NCI-H1092 (cell line): ENCODE results near the gene ACBD3.
"Not testable (repeated sequence)": the region's sequence is repeated elsewhere in the genome, so short reads cannot be mapped to it uniquely, and the experiment has no call there.

ENCODE experiments used
- DNase-seq: peaks from one replicate; lab custom pipeline; 2025; lab: John Stamatoyannopoulos, UW

ACBD3 gene

GRCh38 chr1:226186124-226187018, at the start of gene ACBD3:
Gene ACBD3, minus strand, starts transcription at chr1:226186741. Its CDS starts 66 bp downstream, at chr1:226186675.
- DNase-seq = peak; percentile 90

GRCh38 chr1:226233806-226234205, 47.3 kb upstream of the ACBD3 start:
- DNase-seq = no peak

- no peak for DNase-seq
These were observed 46.8 kb upstream of the ACBD3 start for GRCh38 chr1:226233293-226233692.

- DNase-seq = no peak
These were observed 40.1 kb upstream of the ACBD3 start for GRCh38 chr1:226226601-226227000.

- no peak for DNase-seq
These were observed 37.3 kb upstream of the ACBD3 start for GRCh38 chr1:226223786-226224244.

GRCh38 chr1:226223157-226223785, 36.7 kb upstream of the ACBD3 start, which contains the start of gene MIXL1:
Gene MIXL1, plus strand, starts transcription at chr1:226223664. Its CDS starts 18 bp downstream, at chr1:226223682.
- DNase-seq = no peak

GRCh38 chr1:226222686-226223085, 36.1 kb upstream of the ACBD3 start:
- DNase-seq = no peak

- no peak for DNase-seq
These were observed 34.1 kb upstream of the ACBD3 start for GRCh38 chr1:226220473-226221189.

- no peak for DNase-seq
These were observed 30.7 kb upstream of the ACBD3 start for GRCh38 chr1:226217273-226217672.

GRCh38 chr1:226216056-226216455, 29.5 kb upstream of the ACBD3 start:
- DNase-seq = no peak

- DNase-seq = no peak
These were observed 28.7 kb upstream of the ACBD3 start for GRCh38 chr1:226215239-226215638.

GRCh38 chr1:226212545-226212944, 26.0 kb upstream of the ACBD3 start:
- DNase-seq = no peak

GRCh38 chr1:226211181-226211821, 24.8 kb upstream of the ACBD3 start:
- DNase-seq = no peak

GRCh38 chr1:226210571-226211176, 24.1 kb upstream of the ACBD3 start:
- DNase-seq = no peak

GRCh38 chr1:226209307-226210059, 22.9 kb upstream of the ACBD3 start:
- DNase-seq = no peak

GRCh38 chr1:226207048-226207447, 20.5 kb upstream of the ACBD3 start:
- no peak for DNase-seq

GRCh38 chr1:226204198-226204597, 17.7 kb upstream of the ACBD3 start:
- no peak for DNase-seq

- DNase-seq = no peak
These were observed 17.1 kb upstream of the ACBD3 start for GRCh38 chr1:226203655-226204054.

GRCh38 chr1:226203240-226203639, 16.7 kb upstream of the ACBD3 start:
- no peak for DNase-seq

- not testable (repeated sequence) for DNase-seq
These were observed 16.1 kb upstream of the ACBD3 start for GRCh38 chr1:226202666-226203065.

- DNase-seq = no peak
These were observed 15.7 kb upstream of the ACBD3 start for GRCh38 chr1:226202246-226202645.
